K562 (cell line): ENCODE data around the gene NMRK2. TPM values are rescaled to one million over a fixed set of nuclear protein-coding genes. Genes with fewer than 3 reads are reported as not detected.

Experiments used
- FIP1L1 ChIP-seq: fragments of 200-400 bp; formaldehyde crosslinking; IDR thresholded peaks from 2 replicates; pipeline ENCODE4 v1.6.1; 2018; ENCODE audit warnings: mild to moderate bottlenecking, low read depth, low read length; ENCODE audit not compliant: poor library complexity, severe bottlenecking
- PCBP2 ChIP-seq: fragments of 200-400 bp; formaldehyde crosslinking; IDR thresholded peaks from 2 replicates; pipeline ENCODE4 v1.6.1; 2018; ENCODE audit warnings: low read length, low read depth, mild to moderate bottlenecking, moderate library complexity; ENCODE audit not compliant: poor library complexity, severe bottlenecking
- POLR2H ChIP-seq: IDR thresholded peaks from 2 replicates; pipeline ENCODE4 v1.6.1; 2016; ENCODE audit warnings: missing genetic modification characterization, low read depth, mild to moderate bottlenecking, control low read depth, missing compliant biosample characterization, moderate library complexity
- TGIF2 ChIP-seq: sonication (generic); formaldehyde crosslinking; IDR thresholded peaks from 2 replicates; pipeline ENCODE4 v1.8.1; 2022; ENCODE audit warnings: mild to moderate bottlenecking, missing genetic modification reagents, moderate library complexity
- polyA plus RNA-seq, 8 experiments: library from polyadenylated mRNA; depleted of rRNA in 4 of 8; stranded (reverse) in 5 of 8; unstranded in 3 of 8; fragments of >200 nt; fragmentation: Nextera tagmentation in 2 of 8; fragmentation: Illumina TruSeq in 1 of 8; extraction: Ambion mirVana in 2 of 8; extraction: Trizol in 1 of 8; gene quantifications; 2 replicates each; pipeline versions ENCODE4 v1.2.1 to v1.2.3, GENCODE V29; 2011 to 2014; ENCODE audit warnings: inconsistent platforms in 1 of 8, missing spikeins in 1 of 8
- total RNA-seq, 7 experiments: library from RNA; depleted of rRNA in 6 of 7; stranded (reverse); fragments of >200 nt in 6 of 7; fragmentation: Illumina TruSeq in 2 of 7; extraction: Trizol in 2 of 7; gene quantifications; 2 replicates each; pipeline versions ENCODE4 v1.2.1 to v1.2.3, GENCODE V29; 2011 to 2021; ENCODE audit warnings: low replicate concordance in 1 of 7
- TF ChIP-seq, protein P1 (sequence below), 2 experiments: fragments of 150-350 bp in 1 of 2; IDR thresholded peaks; 2 replicates each; pipeline ENCODE4 v1.6.1; 2012 to 2016; ENCODE audit warnings: low read depth in 2 of 2, low read length in 2 of 2, mild to moderate bottlenecking in 1 of 2, moderate library complexity in 1 of 2
- TF ChIP-seq, protein P2 (sequence below): fragments of 250-450 bp; sonication (Bioruptor Pico); IDR thresholded peaks from 2 replicates; pipeline ENCODE4 v1.9.0; 2021; ENCODE audit warnings: mild to moderate bottlenecking, inconsistent platforms
- TF ChIP-seq, protein P3 (sequence below): fragments of 450-650 bp; IDR thresholded peaks from 2 replicates; pipeline ENCODE4 v1.6.1; 2017; ENCODE audit warnings: antibody characterized with exemption
- TF ChIP-seq, protein P4 (sequence below), 2 experiments: fragments of 450-650 bp; conservative IDR thresholded peaks; 2 replicates each; pipeline ENCODE4 v1.6.1; 2017; ENCODE audit warnings: mild to moderate bottlenecking in 2 of 2, moderate library complexity in 2 of 2
- TF ChIP-seq, protein P5 (sequence below): sonication (generic); formaldehyde crosslinking; IDR thresholded peaks from 2 replicates; pipeline ENCODE4 v1.8.1; 2023; ENCODE audit warnings: mild to moderate bottlenecking, missing genetic modification reagents
- TF ChIP-seq, protein P6 (sequence below): sonication (generic); formaldehyde crosslinking; IDR thresholded peaks from 2 replicates; pipeline ENCODE4 v1.4.0; 2020; ENCODE audit warnings: mild to moderate bottlenecking, missing genetic modification reagents

The NMRK2 gene
- total and polyA plus RNA-seq, 9 of the 15 experiments (the other 6 are each of a cell fraction or from before 2014, with no cell fraction given): not detected

DNA sequence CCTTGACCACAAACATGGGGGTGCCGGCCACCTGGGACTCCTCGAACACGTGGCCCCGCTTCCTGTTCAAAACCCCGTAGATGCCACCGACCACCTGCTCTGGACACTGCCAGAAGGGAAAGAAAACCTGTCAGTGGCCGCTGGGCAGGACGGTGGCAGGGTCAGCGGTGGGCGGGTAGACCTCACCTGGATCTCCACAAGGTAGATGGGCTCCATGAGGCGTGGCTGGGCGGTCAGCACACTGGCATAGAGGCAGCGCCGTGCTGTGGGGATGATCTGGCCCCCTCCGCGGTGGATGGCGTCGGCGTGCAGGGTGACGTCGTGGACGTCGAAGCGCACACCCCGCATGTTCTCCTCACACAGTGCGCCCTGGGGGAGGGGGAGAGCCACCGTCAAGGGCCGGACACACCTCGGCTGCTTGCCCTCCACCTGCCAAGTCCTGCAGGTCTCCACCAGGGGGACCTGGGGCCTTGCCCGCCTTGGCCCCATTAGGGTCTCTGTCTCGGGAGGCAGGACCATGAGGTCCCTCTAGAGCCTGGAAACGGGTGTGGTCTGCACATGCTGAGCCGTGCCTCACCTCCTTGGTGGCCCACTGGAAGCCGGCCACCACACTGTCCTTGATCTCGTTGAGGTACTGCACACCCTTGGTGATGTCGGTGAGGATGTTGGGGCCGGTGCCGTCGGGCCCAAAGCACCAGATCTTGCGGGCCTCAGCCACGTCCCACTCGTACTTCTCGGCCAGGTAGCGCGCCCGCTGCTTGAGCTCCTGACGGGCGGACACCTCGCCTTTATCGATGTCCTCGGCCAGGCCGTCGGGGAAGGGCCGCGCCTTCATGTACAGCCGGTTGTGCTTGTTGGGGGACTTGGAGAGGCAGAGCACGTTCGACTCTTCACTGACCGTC is 44.6 kb downstream of the NMRK2 start (continued):
- TF ChIP-seq, protein P1, sequence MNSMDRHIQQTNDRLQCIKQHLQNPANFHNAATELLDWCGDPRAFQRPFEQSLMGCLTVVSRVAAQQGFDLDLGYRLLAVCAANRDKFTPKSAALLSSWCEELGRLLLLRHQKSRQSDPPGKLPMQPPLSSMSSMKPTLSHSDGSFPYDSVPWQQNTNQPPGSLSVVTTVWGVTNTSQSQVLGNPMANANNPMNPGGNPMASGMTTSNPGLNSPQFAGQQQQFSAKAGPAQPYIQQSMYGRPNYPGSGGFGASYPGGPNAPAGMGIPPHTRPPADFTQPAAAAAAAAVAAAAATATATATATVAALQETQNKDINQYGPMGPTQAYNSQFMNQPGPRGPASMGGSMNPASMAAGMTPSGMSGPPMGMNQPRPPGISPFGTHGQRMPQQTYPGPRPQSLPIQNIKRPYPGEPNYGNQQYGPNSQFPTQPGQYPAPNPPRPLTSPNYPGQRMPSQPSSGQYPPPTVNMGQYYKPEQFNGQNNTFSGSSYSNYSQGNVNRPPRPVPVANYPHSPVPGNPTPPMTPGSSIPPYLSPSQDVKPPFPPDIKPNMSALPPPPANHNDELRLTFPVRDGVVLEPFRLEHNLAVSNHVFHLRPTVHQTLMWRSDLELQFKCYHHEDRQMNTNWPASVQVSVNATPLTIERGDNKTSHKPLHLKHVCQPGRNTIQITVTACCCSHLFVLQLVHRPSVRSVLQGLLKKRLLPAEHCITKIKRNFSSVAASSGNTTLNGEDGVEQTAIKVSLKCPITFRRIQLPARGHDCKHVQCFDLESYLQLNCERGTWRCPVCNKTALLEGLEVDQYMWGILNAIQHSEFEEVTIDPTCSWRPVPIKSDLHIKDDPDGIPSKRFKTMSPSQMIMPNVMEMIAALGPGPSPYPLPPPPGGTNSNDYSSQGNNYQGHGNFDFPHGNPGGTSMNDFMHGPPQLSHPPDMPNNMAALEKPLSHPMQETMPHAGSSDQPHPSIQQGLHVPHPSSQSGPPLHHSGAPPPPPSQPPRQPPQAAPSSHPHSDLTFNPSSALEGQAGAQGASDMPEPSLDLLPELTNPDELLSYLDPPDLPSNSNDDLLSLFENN (IDR thresholded peaks at IDR 0.05; ENCODE audit: low read depth in 2 of 2, low read length in 2 of 2): no peak
- TF ChIP-seq POLR2H (tag): no peak
- TF ChIP-seq, protein P2, sequence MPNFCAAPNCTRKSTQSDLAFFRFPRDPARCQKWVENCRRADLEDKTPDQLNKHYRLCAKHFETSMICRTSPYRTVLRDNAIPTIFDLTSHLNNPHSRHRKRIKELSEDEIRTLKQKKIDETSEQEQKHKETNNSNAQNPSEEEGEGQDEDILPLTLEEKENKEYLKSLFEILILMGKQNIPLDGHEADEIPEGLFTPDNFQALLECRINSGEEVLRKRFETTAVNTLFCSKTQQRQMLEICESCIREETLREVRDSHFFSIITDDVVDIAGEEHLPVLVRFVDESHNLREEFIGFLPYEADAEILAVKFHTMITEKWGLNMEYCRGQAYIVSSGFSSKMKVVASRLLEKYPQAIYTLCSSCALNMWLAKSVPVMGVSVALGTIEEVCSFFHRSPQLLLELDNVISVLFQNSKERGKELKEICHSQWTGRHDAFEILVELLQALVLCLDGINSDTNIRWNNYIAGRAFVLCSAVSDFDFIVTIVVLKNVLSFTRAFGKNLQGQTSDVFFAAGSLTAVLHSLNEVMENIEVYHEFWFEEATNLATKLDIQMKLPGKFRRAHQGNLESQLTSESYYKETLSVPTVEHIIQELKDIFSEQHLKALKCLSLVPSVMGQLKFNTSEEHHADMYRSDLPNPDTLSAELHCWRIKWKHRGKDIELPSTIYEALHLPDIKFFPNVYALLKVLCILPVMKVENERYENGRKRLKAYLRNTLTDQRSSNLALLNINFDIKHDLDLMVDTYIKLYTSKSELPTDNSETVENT: peak; percentile 8; the same call in 1 of the 2 replicates
- TF ChIP-seq, protein P3, sequence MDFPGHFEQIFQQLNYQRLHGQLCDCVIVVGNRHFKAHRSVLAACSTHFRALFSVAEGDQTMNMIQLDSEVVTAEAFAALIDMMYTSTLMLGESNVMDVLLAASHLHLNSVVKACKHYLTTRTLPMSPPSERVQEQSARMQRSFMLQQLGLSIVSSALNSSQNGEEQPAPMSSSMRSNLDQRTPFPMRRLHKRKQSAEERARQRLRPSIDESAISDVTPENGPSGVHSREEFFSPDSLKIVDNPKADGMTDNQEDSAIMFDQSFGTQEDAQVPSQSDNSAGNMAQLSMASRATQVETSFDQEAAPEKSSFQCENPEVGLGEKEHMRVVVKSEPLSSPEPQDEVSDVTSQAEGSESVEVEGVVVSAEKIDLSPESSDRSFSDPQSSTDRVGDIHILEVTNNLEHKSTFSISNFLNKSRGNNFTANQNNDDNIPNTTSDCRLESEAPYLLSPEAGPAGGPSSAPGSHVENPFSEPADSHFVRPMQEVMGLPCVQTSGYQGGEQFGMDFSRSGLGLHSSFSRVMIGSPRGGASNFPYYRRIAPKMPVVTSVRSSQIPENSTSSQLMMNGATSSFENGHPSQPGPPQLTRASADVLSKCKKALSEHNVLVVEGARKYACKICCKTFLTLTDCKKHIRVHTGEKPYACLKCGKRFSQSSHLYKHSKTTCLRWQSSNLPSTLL: no peak
- TF ChIP-seq, protein P4, sequence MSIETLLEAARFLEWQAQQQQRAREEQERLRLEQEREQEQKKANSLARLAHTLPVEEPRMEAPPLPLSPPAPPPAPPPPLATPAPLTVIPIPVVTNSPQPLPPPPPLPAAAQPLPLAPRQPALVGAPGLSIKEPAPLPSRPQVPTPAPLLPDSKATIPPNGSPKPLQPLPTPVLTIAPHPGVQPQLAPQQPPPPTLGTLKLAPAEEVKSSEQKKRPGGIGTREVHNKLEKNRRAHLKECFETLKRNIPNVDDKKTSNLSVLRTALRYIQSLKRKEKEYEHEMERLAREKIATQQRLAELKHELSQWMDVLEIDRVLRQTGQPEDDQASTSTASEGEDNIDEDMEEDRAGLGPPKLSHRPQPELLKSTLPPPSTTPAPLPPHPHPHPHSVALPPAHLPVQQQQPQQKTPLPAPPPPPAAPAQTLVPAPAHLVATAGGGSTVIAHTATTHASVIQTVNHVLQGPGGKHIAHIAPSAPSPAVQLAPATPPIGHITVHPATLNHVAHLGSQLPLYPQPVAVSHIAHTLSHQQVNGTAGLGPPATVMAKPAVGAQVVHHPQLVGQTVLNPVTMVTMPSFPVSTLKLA (conservative IDR thresholded peaks at IDR 0.05): no peak
- TF ChIP-seq, protein P5, sequence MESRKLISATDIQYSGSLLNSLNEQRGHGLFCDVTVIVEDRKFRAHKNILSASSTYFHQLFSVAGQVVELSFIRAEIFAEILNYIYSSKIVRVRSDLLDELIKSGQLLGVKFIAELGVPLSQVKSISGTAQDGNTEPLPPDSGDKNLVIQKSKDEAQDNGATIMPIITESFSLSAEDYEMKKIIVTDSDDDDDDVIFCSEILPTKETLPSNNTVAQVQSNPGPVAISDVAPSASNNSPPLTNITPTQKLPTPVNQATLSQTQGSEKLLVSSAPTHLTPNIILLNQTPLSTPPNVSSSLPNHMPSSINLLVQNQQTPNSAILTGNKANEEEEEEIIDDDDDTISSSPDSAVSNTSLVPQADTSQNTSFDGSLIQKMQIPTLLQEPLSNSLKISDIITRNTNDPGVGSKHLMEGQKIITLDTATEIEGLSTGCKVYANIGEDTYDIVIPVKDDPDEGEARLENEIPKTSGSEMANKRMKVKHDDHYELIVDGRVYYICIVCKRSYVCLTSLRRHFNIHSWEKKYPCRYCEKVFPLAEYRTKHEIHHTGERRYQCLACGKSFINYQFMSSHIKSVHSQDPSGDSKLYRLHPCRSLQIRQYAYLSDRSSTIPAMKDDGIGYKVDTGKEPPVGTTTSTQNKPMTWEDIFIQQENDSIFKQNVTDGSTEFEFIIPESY (CRISPR knock-in tag): peak; percentile 82
- TF ChIP-seq PCBP2: no peak
- peak; percentile 2 for TF ChIP-seq FIP1L1
- TF ChIP-seq, protein P6, sequence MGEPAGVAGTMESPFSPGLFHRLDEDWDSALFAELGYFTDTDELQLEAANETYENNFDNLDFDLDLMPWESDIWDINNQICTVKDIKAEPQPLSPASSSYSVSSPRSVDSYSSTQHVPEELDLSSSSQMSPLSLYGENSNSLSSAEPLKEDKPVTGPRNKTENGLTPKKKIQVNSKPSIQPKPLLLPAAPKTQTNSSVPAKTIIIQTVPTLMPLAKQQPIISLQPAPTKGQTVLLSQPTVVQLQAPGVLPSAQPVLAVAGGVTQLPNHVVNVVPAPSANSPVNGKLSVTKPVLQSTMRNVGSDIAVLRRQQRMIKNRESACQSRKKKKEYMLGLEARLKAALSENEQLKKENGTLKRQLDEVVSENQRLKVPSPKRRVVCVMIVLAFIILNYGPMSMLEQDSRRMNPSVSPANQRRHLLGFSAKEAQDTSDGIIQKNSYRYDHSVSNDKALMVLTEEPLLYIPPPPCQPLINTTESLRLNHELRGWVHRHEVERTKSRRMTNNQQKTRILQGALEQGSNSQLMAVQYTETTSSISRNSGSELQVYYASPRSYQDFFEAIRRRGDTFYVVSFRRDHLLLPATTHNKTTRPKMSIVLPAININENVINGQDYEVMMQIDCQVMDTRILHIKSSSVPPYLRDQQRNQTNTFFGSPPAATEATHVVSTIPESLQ (CRISPR knock-in tag): no peak
- no peak for TF ChIP-seq TGIF2 (CRISPR knock-in tag)
